ENCODE results near the gene LTBP2. TPM values are rescaled to one million over a fixed set of nuclear protein-coding genes. Genes with fewer than 3 reads are reported as not detected.

The LTBP2 gene
- total RNA-seq, 1 experiment from 2014 or later: 124 TPM

DNA sequence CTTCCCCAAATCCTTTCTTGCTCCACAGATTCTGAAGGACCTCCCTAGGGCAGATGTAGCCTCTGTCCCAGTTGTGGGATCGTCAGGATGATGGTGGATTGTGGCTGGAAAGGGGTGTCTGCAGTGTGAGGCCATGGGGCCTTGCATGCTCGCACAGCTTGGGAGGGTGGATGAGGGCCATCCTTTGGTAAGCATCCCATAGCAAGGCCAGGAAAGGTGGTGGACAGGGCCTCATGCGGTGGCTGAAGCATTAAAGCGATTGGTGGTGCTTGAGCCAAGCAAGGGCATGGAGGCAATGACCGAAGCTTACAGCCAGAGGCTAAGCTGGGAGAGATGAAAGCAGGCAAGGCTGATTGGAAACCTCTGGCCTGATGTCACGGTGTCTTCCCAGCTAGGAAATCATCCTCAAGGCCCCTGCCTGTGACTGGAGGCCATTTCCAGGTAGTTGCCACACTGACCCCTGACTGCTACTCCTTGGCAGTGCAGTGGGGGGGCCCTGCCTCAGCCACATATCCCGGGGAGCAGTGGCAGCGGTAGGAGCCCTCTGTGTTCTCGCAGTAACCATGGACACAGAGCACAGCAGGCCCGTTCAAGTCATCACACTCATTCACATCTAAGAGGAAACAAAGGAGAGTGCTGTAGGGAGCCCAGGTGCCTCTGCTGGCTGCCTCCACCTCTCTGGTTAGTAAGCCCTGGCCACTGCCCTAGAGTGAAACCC, 111.5 kb downstream of the LTBP2 start:
- H3K27ac ChIP-seq: no peak overlapping the region

DNA sequence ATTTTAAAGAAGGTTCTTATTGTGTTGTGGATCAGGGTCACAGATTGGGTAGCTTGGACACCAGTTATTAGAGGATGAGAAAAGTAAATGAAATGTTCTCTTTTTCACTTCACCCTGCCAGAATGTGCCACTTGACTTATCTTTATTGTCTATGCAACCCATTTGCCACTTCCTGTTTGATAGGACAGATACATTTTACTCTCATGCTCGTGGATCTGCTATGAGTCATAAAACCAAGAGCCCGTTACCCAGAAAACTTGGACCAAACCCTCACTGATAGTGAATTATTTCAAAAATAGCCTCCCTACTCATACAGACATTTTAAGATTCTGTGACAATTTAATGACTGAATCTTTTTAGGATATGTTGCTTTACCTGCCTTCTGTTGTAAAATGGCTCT, 116.7 kb downstream of the LTBP2 start:
- Histone ChIP-seq H3K79me2 (ENCODE audit: low read depth) (peaks cover 53% of the 10 kb centered on the region), H2AFZ (no peak overlapping the region), H3K4me1 (replicated peaks; ENCODE audit: insufficient read depth) (peaks cover 40% of the 10 kb centered on the region), H3K9me3 (ENCODE audit: insufficient read depth, low read depth) (no peaks in the 10 kb centered on the region), H3F3A (ENCODE audit: insufficient read depth, low read depth) (peaks cover 61% of the 10 kb centered on the region), H4K20me1 (ENCODE audit: insufficient read depth) (no peaks in the 10 kb centered on the region; the same call in 1 of the 2 replicates), H3K4me2 (peak overlapping the region; percentile 90), H3K27me3 (ENCODE audit: insufficient read depth, low read depth) (no peaks in the 10 kb centered on the region), H3K36me3 (ENCODE audit: low read depth) (peaks cover 19% of the 10 kb centered on the region), H3K4me3 (peak overlapping the region; percentile 81; the same call in 1 of the 2 replicates), H3K27ac (no peak overlapping the region), H3K9me2 (ENCODE audit: insufficient read depth) (no peaks in the 10 kb centered on the region)
- ChIA-PET CTCF (interaction anchor here (1.1 kb wide), 1 partner anchor 117 kb away, joined by 3 read pairs; the partner anchor contains the start of gene LTBP2), POLR2A (ENCODE audit: unreplicated experiment) (no interaction called here)
- intact Hi-C loops (cut with micrococcal nuclease; ENCODE audit: unreplicated experiment): no loop called here
- no peak for DNase-seq
- no TSS peak for BruUV-seq (replicated peaks)
- TF ChIP-seq, protein P1, sequence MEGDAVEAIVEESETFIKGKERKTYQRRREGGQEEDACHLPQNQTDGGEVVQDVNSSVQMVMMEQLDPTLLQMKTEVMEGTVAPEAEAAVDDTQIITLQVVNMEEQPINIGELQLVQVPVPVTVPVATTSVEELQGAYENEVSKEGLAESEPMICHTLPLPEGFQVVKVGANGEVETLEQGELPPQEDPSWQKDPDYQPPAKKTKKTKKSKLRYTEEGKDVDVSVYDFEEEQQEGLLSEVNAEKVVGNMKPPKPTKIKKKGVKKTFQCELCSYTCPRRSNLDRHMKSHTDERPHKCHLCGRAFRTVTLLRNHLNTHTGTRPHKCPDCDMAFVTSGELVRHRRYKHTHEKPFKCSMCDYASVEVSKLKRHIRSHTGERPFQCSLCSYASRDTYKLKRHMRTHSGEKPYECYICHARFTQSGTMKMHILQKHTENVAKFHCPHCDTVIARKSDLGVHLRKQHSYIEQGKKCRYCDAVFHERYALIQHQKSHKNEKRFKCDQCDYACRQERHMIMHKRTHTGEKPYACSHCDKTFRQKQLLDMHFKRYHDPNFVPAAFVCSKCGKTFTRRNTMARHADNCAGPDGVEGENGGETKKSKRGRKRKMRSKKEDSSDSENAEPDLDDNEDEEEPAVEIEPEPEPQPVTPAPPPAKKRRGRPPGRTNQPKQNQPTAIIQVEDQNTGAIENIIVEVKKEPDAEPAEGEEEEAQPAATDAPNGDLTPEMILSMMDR (conservative IDR thresholded peaks at IDR 0.05): no peak
- no peak for TF ChIP-seq EZH2 (IDR thresholded peaks at IDR 0.05; ENCODE audit: low read depth)

More for the DNA sequence above, 111.5 kb downstream of the LTBP2 start:
- Histone ChIP-seq H3K9me2 (ENCODE audit: insufficient read depth) (no peaks in the 10 kb centered on the region), H3K4me3 (no peak overlapping the region), H3K4me1 (replicated peaks; ENCODE audit: insufficient read depth) (peaks cover 12% of the 10 kb centered on the region), H4K20me1 (ENCODE audit: insufficient read depth) (no peaks in the 10 kb centered on the region; the same call in 1 of the 2 replicates), H3K27me3 (ENCODE audit: insufficient read depth, low read depth) (no peaks in the 10 kb centered on the region), H3K36me3 (ENCODE audit: low read depth) (peaks cover 18% of the 10 kb centered on the region; the same call in 1 of the 2 replicates), H2AFZ (no peak overlapping the region), H3K79me2 (ENCODE audit: low read depth) (peaks cover 6% of the 10 kb centered on the region), H3K4me2 (no peak overlapping the region), H3F3A (ENCODE audit: insufficient read depth, low read depth) (peaks cover 47% of the 10 kb centered on the region), H3K9me3 (ENCODE audit: insufficient read depth, low read depth) (no peaks in the 10 kb centered on the region)
- DNase-seq: no peak
- ChIA-PET POLR2A (ENCODE audit: unreplicated experiment) (no interaction called here), CTCF (no interaction called here)
- no peak for TF ChIP-seq EZH2 (IDR thresholded peaks at IDR 0.05; ENCODE audit: low read depth)
- TF ChIP-seq, protein P1 (conservative IDR thresholded peaks at IDR 0.05): no peak
- intact Hi-C loops (cut with micrococcal nuclease; ENCODE audit: unreplicated experiment): loop anchor here (2.0 kb wide), 1 partner anchor 304 kb away; no protein-coding TSS in a partner anchor
- BruUV-seq (replicated peaks): no TSS peak

GRCh38 chr14:74493343-74494261, 118.4 kb downstream of the LTBP2 start, which contains the start of gene ISCA2:
Gene ISCA2, plus strand, starts transcription at chr14:74493765. Its CDS starts 10 bp downstream, at chr14:74493775.
- CTCF ChIA-PET: interaction anchor here (0.6 to 1.1 kb wide), 4 partner anchors 73 to 216 kb away, joined by 4 to 6 read pairs (median 4); no protein-coding TSS in a partner anchor
- no peak for TF ChIP-seq EZH2 (IDR thresholded peaks at IDR 0.05; ENCODE audit: low read depth)
- TF ChIP-seq, protein P1 (conservative IDR thresholded peaks at IDR 0.05): no peak
- Histone ChIP-seq H3F3A (ENCODE audit: insufficient read depth, low read depth) (peaks cover 62% of the 10 kb centered on the region), H3K4me2 (peak within 1 kb of the TSS; percentile 94), H3K9me2 (ENCODE audit: insufficient read depth) (no peaks in the 10 kb centered on the region), H3K9me3 (ENCODE audit: insufficient read depth, low read depth) (no peaks in the 10 kb centered on the region), H3K4me3 (peak within 1 kb of the TSS; percentile 81), H2AFZ (peak within 1 kb of the TSS; percentile 99), H3K27me3 (ENCODE audit: insufficient read depth, low read depth) (no peaks in the 10 kb centered on the region), H3K36me3 (ENCODE audit: low read depth) (peaks cover 15% of the 10 kb centered on the region), H3K27ac (peak within 1 kb of the TSS; percentile 54), H3K79me2 (ENCODE audit: low read depth) (peaks cover 66% of the 10 kb centered on the region), H3K4me1 (replicated peaks; ENCODE audit: insufficient read depth) (peaks cover 52% of the 10 kb centered on the region), H4K20me1 (ENCODE audit: insufficient read depth) (no peaks in the 10 kb centered on the region; the same call in 1 of the 2 replicates)
- intact Hi-C loops (cut with micrococcal nuclease; ENCODE audit: unreplicated experiment): loop anchor here (1.0 to 5.0 kb wide), 4 partner anchors 78 to 389 kb away; partner anchors contain the start of genes DLST, LTBP2 and YLPM1
- POLR2A ChIA-PET (ENCODE audit: unreplicated experiment): interaction anchor here (0.5 to 1.3 kb wide), 19 partner anchors 14 to 1506 kb away, joined by 3 to 25 read pairs (median 6); no protein-coding TSS in a partner anchor
- BruUV-seq (replicated peaks): no TSS peak
- DNase-seq: peak; percentile 100

Data from PC-9 (cell line).